Stimulated activated CD4-positive, alpha-beta T cell treated with anti-CD3 and anti-CD28 coated beads, Interleukin-4, amount 100 ng/mL, for 4 hours (primary cell): Measurements from ENCODE around the gene TNFSF11.

Experiments used
- DNase-seq, 2 experiments: peaks; one replicate each; pipeline ENCODE4 v3.0.0-alpha.2; 2020

TNFSF11 gene

DNA sequence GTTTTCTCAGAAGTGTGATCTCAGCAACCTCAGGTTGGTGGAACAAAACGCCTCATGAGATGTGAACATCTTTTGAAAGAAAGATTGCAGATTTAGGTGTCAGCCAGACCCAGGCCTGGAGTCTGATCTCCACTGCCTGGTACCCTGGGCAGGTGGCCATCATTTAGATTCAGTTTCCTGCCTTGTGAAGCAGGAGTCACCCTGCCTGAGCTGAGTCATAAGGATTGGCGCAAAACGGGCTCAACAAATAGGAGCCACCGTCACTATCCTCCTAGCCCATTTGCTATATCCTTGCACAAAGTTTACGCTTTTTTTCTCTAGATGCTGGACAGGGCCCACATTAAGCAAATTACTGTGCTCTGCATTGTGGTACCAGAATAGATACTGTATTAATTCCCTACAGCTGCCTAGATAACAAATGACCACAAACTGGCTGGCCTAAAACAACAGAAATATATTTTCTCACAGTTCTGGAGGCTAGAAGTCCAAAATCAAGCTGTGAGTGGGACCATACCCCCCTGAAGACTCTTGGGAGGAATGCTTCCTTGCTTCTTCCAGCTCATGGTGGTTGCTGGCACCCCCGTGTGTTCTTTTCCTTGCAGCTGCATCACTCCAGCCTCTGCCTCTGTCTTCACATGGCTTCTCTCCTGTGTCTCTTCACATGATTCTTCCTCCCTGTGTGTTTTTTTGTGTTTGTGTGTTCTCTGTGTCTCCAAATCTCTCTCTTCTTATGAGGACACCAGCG, 38.2 kb downstream of the TNFSF11 start:
- no peak for DNase-seq

DNA sequence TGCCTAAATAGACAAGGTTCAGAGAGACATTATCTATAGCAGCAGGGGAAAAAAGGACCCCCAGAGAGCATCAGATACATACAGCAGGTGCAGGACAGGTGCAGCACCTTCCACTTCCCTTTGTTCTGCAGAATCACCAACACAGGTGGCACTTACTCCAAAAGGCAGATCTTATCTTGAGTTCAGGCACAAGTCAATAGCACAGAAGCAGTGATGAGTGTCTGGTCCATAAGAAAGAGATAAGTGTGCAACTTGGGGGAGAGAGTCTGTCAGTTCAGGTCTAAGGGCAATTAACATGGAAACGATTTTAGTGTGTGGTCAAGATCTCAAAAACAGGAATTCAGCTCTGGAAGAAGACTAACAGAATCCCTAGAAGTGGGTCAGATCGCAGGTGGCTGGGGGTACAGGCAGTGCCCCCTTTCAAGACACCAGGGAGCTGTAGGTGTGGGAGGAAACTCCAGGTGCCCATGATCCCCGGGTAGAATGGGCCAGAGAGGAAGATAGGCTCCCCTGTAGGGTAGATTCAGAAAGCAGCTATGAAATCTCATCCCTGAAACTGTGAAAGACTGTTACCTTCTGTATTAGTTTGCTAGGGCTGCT, 40.6 kb downstream of the TNFSF11 start:
- no peak for DNase-seq

DNA sequence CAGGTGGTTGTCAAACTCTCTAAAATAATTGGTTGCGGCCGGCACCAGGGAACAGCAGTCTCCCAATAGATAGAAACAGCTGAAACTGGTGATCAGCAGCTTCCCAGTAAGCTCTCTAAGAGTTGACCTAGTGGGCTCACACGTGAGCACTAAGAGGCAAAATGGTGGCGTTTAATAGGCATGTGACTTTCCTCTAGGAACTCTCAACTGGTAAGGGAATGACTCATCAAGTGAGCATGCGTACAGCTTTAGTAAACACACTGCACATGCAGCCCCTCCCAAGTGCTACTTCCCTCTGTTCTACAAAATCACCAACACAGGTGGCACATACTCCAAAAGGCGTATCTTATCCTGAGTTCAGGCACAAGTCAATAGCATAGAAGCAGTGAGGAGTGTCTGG, 41.7 kb downstream of the TNFSF11 start:
- DNase-seq = no peak

DNA sequence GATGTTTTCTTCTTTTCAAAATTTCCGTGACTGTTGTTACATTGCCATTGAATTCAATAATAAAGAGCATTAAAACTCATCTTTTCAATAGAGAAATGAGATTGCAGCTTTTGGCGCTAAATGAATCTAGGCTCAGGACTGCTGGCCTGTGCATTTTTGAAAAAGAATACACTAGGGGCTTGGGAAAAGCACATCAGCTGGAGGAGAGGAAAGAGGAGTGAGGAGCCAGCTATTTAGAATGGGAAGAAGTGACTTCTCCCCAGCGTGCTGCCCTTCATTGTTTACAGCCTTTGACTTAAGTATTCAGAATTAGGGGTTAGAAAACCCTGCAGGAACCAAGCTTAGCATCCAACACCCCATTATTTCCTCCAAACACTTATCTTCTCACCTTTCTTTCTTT, 43.3 kb downstream of the TNFSF11 start:
- no peak for DNase-seq

DNA sequence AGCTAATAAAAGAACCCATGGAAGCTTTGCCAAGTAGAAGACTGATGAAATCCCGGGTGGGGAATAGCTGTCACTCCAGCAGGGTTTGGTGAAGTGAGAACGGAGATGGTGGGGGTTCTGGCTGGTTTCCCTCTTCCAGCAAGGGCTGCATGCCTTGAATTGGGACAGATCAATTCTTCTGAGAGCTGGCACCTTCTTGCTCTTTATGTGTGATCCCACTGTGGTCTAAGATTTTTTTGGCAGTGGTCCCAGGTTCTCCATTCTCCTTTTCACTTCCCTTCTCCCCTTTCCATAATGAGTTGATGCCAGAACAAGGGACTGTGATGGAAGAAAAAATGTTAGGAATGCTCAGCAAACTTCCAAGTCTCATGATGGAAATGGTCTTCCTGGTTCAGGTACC, 50.0 kb downstream of the TNFSF11 start:
- no peak for DNase-seq

DNA sequence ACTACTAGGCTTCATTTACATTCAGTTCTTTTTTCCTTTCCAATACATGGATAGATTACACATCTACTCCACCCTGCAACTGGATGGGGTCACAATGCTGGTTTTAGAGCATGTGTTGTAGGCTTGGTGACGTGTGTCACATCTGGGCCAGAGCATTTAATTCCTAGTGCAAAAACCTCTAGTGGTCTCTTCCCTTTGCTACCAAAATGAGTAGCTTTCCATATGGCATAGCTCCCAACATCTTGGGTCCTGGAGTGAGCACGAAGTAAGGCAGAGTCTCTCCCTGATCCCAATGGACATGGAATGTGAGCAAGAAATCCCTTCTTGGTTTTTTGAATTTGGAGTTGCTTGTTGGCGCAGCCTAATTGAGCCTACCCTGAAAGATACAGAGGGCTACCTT, 51.7 kb downstream of the TNFSF11 start:
- DNase-seq = no peak

DNA sequence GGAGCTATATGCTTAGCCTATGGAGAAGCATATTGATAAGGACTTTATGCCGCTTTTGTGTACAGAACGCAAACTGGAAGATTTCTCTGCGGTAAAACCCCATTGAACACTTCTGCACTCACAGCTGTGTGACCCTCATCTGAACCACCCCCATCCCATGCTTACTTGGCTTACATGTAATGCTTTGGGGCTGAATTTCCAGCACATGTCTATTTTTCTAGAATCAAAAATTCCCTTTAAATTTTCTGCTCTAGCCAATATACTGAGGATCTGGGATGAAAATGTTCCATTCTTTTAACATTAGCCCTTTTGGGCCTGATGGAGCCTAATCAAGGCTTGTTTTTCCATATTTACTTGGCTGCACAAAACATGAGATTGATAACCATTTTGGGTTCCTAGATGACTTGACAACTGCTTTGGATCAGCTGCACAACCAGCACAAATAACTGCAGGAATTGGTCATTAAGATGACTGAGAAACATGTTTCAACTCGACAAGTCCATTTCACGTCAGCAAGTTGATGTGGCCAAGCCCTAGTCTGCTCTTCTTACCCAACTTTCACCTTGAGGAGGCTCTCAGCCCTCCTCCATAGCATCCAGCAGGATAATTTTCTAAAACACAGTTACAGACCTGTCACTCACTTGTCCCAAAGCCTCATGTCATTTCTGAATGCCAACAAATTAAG, 52.4 kb downstream of the TNFSF11 start:
- DNase-seq = no peak

DNA sequence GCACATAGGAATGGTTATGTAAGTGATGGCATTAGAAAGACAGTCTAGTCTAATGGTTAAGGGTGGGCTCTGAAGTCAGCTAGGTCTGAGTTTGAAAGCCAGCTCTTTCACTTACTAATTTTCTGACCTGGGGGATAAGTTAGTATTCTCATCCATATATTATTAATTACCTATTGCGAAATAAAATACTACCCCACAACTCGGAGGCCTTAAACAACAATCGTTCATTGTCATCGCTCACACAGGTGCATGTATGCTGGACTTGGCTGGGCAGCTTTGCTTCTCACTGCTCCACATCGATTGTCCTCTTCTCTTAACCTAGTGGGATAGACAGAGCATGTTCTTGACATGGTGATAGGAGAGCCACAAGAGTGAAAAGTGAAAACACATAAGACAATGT, 54.7 kb downstream of the TNFSF11 start:
- no peak for DNase-seq

DNA sequence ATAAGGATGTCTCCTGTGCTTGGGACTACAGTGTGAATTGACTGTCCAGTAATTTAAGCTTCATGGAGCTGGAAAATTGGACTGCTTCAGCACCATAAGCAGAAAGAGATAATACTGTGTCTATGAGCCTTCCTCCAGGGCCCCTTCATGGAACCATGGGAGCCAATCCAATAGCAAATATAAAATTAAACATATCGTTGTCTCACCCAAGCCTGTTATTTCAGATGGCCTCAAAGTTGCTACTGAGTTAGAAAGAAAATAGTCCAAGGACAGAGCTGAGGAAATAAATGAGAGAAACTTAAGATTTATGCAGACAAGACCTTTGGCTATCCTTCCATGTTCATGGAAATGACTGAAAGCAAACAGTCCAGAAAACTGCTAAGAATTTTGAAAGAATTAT, 57.2 kb downstream of the TNFSF11 start:
- DNase-seq = no peak

DNA sequence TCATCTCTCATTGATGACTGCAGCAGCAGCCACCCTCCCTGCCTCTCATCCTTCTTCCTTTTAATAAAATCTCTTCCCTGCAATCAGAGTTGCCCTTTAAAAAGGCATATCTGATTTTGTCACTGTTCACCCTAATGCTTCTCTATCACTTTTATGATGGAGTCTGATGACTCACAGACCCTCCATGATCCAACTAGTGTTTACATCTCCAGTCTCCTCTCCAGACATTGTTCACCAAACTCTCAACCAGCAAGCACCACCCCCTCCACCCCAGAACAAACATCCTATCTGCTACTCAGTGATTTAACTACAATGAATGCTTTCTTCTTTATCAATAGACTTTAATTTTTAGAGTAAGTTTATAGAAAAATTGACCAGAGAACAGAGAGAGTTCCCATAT, 59.5 kb downstream of the TNFSF11 start:
- no peak for DNase-seq

DNA sequence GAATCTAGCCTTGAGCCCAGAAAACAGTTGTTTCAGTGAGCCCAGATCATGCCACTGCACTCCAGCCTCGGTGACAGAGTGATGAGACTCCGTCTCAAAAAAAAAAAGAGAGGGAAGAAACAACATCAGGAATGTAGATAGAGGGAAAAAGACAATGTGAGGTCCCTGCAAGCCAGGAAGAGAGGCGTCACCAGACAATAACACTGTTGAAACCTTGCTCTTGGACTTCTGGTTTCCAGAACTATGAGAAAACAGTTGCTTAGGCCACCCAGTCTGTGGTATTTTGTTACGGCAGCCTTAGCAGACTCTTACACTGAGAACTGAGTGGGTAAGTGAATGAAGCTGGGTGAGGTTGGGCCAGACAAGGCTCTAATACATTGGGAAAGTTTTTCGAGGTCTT, 64.1 kb downstream of the TNFSF11 start:
- no peak for DNase-seq

DNA sequence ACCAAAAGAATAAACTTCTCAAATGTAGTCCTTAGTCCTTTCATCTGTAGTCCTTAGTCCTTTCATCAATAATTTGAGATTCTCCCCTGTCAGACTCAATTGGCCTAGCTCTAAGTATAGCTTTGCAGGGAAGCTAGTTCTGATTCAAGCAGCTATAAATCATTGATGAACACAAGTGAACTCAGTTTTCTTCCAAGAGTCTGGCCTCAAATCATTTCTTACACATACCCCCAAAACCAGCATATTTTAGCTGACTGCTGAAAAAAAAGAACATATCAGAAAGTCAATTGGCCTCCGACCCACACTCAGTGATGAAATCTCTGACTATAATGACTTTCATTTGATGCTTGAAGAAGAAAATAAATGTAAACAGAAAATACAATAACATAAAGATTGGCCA, 64.9 kb downstream of the TNFSF11 start:
- DNase-seq = no peak

DNA sequence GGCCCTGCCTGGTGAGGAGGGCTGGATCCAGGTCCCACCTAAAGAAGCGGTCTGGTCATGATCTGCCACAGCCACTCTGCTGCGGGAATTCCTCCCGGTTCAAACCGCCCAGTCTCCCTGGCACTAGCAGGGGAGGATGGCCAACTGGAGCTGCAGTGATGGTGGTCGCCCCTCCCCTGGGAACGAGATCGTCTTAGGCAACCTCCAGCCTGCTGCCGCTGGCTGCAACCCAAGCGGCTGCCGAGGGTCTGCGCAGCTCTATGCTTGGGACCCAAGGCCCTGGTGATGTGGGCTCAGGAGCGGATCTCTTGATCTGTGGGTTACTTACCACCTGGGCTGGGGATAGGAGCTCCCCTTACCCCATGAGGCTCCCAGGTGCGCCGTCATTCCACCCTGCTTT, 69.1 kb downstream of the TNFSF11 start:
- DNase-seq = no peak

DNA sequence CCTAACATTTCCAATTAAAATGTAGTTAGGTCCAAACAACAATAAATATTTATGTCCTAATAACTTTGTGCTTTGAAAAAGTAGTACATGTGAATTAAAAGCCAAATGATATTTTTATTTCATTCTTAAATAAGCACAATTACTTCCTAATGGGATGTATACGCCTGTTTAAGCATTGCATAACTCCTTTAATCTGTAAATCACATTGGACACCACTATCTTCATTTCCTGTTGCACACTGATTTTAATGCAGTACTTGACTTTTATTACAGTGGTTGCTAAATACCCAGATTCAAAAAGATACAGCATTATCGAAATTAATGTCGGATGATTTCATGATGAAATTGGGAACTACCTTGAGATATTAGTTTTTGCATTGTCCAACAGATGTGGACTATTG, 70.9 kb downstream of the TNFSF11 start:
- DNase-seq = no peak

DNA sequence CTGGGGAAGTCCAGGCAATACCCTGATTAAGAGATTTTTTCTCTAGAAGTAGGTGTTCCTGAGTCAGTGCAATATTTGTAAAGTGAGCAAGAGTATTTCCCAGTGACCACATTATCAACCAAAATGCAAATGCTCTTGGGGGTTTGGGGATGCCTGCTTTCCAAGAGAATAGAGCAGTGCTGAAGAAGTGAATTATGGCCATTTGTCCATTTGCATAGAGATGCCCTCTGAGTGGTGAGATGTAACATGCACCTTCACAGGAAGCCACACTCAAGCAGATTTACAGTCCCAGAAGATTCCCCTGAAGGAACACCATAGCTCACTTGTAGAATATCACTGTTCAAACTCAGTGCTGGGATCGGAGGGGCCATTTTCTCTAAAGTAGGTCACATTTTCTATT, 71.8 kb downstream of the TNFSF11 start:
- DNase-seq = no peak

DNA sequence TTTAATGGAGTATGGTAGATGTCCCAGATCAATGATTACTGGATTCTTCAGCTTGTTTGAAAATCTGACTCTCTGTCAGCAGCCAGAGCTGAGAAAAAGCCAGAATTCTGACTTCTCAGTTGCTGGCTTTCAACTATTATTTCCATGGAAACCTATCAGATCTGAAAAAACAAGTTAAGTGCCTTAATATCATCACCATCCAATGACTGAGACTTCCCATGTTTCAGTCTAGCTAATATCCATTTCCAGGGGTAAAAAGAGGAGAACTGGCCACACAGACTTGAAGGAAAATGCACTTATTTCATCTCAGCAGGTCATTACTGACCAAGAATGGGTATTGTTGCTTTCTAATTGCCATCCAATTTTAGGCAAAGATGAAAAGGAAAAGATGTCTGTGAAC, 75.2 kb downstream of the TNFSF11 start:
- DNase-seq = no peak

DNA sequence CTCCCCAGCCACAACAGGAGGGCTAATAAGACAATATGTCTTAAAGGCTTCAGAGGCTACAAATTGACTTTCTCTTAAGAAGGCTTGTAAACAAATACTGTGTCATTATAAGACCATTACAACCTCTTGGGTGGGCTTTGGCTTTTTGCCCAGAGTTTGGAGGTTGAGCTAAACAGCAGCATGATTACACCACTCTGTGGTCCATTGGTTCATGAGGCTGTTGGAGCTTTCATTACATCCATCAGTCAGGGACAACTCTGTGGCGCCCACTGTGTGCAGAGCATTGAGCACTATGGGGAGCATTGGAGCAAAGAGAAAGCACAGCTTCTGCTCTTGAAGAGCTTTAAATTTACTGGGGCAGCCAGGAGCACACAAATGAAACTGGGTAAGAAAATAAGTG, 75.9 kb downstream of the TNFSF11 start:
- DNase-seq = no peak

DNA sequence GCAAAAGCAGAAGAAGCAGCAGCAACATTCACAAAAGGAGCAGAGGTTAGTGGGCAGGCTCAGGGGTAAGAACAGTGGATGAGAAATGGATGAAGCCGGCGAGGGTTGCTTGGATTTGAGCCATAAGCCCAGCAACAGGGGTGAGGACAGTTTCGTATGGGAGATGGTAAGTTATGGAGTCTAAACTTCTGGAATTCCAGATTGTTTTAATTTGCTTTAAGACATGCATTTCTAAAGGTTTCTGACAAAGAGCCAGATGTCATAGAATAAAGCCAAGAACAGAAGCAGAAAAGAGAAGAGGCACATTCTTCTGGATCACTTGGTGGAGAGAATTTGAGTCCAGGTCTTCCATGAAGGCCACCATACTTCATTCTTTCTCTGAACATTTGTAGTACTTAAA, 76.6 kb downstream of the TNFSF11 start:
- DNase-seq = no peak

DNA sequence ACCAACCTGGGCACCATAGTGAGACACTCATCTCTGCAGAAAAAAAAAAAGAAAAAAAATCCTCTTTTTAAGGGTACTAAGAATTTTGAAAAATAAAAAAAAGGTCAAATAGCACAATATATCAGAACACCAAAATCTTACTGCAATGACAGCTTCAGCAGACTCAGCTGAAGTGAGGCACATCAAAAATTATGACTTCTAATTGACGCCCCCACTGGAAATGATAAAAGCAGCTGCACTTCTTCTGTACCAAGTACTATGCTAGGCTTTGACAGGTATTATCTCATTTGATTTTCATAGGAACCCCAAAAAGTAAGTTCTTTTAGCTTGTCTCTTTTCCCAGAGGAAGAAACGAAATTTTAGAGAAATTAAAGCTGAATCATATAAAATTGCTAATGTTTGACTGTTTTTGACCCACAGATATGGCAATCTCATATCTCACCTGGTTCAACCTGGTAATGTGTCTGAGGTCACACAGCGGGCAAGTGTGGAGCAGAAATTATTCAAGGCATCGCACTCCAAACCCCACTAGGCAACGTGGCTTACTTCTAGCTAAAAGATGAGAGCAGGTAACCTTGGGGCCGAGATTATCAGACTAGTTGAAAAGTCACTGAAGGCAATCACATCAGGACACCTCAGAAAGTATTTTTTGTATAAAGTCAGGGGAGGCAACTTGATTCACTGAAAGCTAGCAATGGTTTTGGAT, 78.1 kb downstream of the TNFSF11 start:
- no peak for DNase-seq

DNA sequence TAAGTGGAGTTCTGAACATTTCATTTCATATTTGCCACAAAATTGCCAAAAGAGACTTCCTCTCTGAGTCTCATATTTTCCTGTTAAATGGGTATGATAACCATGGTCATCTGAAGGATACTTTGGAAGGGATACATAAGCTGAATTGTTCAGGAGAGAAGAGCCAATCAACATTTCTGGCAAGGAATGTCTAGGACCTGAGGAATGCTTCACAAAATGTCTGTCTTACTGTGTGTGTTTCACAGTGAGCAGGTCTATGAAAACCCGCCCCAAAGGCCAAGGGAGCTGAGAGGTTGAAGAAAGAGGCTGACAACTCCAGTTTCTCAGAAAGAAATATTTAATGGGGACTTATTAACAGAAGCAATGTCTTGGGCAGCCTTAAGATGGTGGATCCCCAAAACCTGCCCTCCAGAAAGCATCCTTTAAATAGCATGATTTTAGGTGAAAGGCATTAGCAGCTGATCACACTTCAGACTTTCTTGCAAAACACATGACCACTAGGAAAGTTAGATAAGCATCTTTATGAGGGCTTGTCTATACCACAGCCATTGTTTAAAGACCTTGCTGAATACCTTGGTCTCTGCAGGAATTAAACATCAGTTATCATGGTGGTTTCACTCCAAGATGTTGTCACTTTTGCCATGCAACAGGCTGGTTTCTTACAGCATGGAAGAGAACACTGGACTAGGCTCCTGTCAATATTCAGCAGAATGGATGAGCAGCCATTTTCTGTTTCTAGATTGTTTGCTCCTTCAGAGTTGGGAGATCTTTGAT, 78.9 kb downstream of the TNFSF11 start:
- DNase-seq = no peak

DNA sequence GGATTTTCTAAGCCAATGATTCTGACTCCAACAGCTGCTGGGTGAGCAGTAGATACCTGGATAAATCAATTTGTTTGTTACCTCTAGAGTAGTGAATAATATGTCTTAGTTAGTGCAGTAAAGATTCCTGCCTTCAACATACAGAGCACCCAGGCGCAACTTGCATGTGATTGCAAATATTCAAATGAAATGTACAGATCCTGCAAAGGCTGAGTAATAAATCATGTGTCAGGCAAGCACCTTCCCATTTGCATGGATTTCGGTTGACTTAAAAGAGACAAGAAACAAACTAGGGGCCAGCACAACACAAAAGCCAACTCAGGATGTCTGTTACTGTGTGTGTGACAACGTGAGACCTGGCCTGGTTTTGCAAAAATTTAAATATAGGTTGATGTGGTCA, 79.7 kb downstream of the TNFSF11 start:
- no peak for DNase-seq

DNA sequence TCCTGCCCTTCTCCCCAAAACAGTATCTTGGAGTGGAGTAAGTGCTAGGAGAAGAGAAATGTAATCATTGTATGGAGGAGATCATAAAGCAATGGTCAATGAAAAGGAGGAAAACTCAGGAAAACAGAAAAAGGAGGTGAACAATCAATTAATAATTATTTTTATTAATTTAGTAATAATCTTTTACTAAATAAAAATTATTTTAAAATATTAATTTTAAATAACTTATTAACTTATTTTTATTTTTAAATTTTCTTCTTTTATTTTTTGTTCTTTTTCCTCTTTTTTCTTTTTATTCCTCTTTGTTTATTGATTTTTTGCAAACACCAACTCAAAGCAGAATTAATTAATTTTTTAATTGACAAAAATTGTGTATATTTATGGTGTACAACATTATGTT, 80.3 kb downstream of the TNFSF11 start:
- DNase-seq = no peak

DNA sequence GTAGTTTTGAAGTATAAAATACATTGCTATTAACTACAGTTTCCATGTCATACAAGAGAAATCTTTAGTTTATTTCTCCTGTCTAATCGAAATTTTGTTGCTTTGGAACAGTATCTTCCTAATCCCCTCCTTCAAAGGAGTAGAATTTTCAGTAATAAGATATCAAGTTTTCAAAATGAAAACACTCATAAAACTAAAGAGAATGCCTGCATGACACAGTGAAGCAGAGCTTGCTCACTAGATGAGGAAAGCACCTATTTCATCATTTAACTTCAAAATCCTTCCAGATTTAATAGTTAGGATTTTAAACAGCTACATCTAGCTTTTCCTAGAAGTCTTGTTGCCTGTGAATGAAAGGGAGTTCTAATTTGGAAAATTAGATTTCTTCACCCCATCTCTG, 80.8 kb downstream of the TNFSF11 start:
- DNase-seq = no peak
